Mesenchymal stem cell (in vitro differentiated cells and primary cell): ENCODE measurements around the gene NOTUM.
"Not testable (repeated sequence)": the region's sequence is repeated elsewhere in the genome, so short reads cannot be mapped to it uniquely, and the experiment has no call there.

Experiments
- DNase-seq: peaks from one replicate; pipeline ENCODE4 v3.0.0-alpha.2; 2013
- H2AFZ ChIP-seq: one replicate; pipeline ENCODE4 v1.6.1; 2013; ENCODE audit warnings: low read depth, mild to moderate bottlenecking, control low read depth, inconsistent platforms, low read length, moderate library complexity
- H2AK5ac ChIP-seq: 2 replicates; pipeline ENCODE4 v1.6.1; 2013; ENCODE audit warnings: low read length, moderate library complexity, mild to moderate bottlenecking, inconsistent platforms; ENCODE audit not compliant: severe bottlenecking
- H2BK120ac ChIP-seq: one replicate; pipeline ENCODE4 v1.6.1; 2013; ENCODE audit warnings: low read depth, mild to moderate bottlenecking, inconsistent platforms, low read length, moderate library complexity
- H2BK12ac ChIP-seq, 2 experiments: one replicate each; pipeline ENCODE4 v1.6.1; 2013; ENCODE audit warnings: inconsistent platforms in 2 of 2, low read length in 2 of 2, mild to moderate bottlenecking in 2 of 2, moderate library complexity in 2 of 2, control low read depth in 1 of 2
- H2BK15ac ChIP-seq: one replicate; pipeline ENCODE4 v1.6.1; 2013; ENCODE audit warnings: mild to moderate bottlenecking, low read depth, inconsistent platforms; ENCODE audit not compliant: poor library complexity, severe bottlenecking
- H2BK5ac ChIP-seq: 2 replicates; pipeline ENCODE4 v1.6.1; 2013; ENCODE audit warnings: low read depth, mild to moderate bottlenecking, low read length, control low read depth, inconsistent platforms; ENCODE audit not compliant: poor library complexity, severe bottlenecking
- H3K14ac ChIP-seq, 2 experiments: one replicate each; pipeline ENCODE4 v1.6.1; 2013; ENCODE audit warnings: inconsistent platforms in 2 of 2, low read length in 2 of 2, control low read depth in 1 of 2, mild to moderate bottlenecking in 1 of 2, moderate library complexity in 1 of 2
- H3K18ac ChIP-seq, 2 experiments: one replicate each; pipeline ENCODE4 v1.6.1; 2013; ENCODE audit warnings: inconsistent platforms in 2 of 2, low read length in 2 of 2, control low read depth in 1 of 2, low read depth in 1 of 2, mild to moderate bottlenecking in 1 of 2
- H3K23ac ChIP-seq, 2 experiments: one replicate each; pipeline ENCODE4 v1.6.1; 2013; ENCODE audit warnings: inconsistent platforms in 2 of 2, low read length in 2 of 2, mild to moderate bottlenecking in 2 of 2, moderate library complexity in 2 of 2, control low read depth in 1 of 2
- H3K27ac ChIP-seq: 2 replicates; pipeline ENCODE4 v1.5.1; 2013; ENCODE audit warnings: mild to moderate bottlenecking, moderate library complexity, low read length, control low read depth, inconsistent platforms; ENCODE audit not compliant: poor library complexity, severe bottlenecking
- H3K27me3 ChIP-seq, 2 experiments: 2 replicates each; pipeline versions ENCODE4 v1.6.1 to v1.7.0; 2013; ENCODE audit warnings: low read length in 2 of 2, mild to moderate bottlenecking in 2 of 2, moderate library complexity in 2 of 2, control low read depth in 1 of 2, inconsistent platforms in 1 of 2; ENCODE audit not compliant: control insufficient read depth in 1 of 2, insufficient read depth in 1 of 2
- H3K36me3 ChIP-seq, 2 experiments: 2 replicates each; pipeline versions ENCODE4 v1.6.1 to v1.7.0; 2013; ENCODE audit warnings: low read length in 2 of 2, control low read depth in 1 of 2, inconsistent platforms in 1 of 2, low read depth in 1 of 2, mild to moderate bottlenecking in 1 of 2; ENCODE audit not compliant: insufficient read depth in 2 of 2, control insufficient read depth in 1 of 2
- H3K4ac ChIP-seq, 2 experiments: one replicate each; pipeline ENCODE4 v1.6.1; 2013; ENCODE audit warnings: inconsistent platforms in 2 of 2, low read length in 2 of 2, mild to moderate bottlenecking in 2 of 2, moderate library complexity in 2 of 2, control low read depth in 1 of 2, low read depth in 1 of 2
- H3K4me1 ChIP-seq: 2 replicates; pipeline ENCODE4 v1.6.1; 2013; ENCODE audit warnings: low read depth, low read length, control low read depth; ENCODE audit not compliant: control insufficient read depth, insufficient read depth
- H3K4me2 ChIP-seq: 2 replicates; pipeline ENCODE4 v1.6.1; 2013; ENCODE audit warnings: low read length, mild to moderate bottlenecking, inconsistent platforms; ENCODE audit not compliant: poor library complexity, severe bottlenecking
- H3K4me3 ChIP-seq, 2 experiments: 2 replicates each; pipeline versions ENCODE4 v1.5.1 to v1.7.0; 2013; ENCODE audit warnings: low read length in 2 of 2, mild to moderate bottlenecking in 2 of 2, control low read depth in 1 of 2, low read depth in 1 of 2; ENCODE audit not compliant: insufficient read depth in 1 of 2
- H3K79me1 ChIP-seq: replicated peaks from 2 replicates; pipeline ENCODE4 v1.6.1; 2013; ENCODE audit warnings: mild to moderate bottlenecking, control low read depth, low read length, inconsistent platforms; ENCODE audit not compliant: poor library complexity, severe bottlenecking
- H3K9ac ChIP-seq: 2 replicates; pipeline ENCODE4 v1.7.0; 2013; ENCODE audit warnings: mild to moderate bottlenecking, low read length, moderate library complexity
- H3K9me3 ChIP-seq: 2 replicates; pipeline ENCODE4 v1.7.0; 2013; ENCODE audit warnings: mild to moderate bottlenecking, low read length; ENCODE audit not compliant: control insufficient read depth
- H4K8ac ChIP-seq: one replicate; pipeline ENCODE4 v1.6.1; 2013; ENCODE audit warnings: inconsistent platforms, mild to moderate bottlenecking, low read length, moderate library complexity
- H4K91ac ChIP-seq: one replicate; pipeline ENCODE4 v1.6.1; 2013; ENCODE audit warnings: mild to moderate bottlenecking, low read length, inconsistent platforms
- WGBS: methylation state at CpG from one replicate; pipeline ENCODE4 v1.1.7; 2013; ENCODE audit warnings: mixed read lengths; 5-methylcytosine and 5-hydroxymethylcytosine counted together

Gene NOTUM

GRCh38 chr17:81954131-81955057, 6.6 kb downstream of the NOTUM start:
- DNase-seq, result no peak
- Histone ChIP-seq H3K14ac (no peak overlapping the region), H2AK5ac (no peak overlapping the region), H3K4me3 (no peak overlapping the region), H3K23ac (no peak overlapping the region), H2BK120ac (no peak overlapping the region), H2BK5ac (no peak overlapping the region), H3K36me3 (no peaks in the 10 kb centered on the region), H4K8ac (no peak overlapping the region), H3K18ac (peak overlapping the region in 1 of 2 experiments; percentile 38), H3K4me2 (no peak overlapping the region), H3K79me1 (no peaks in the 10 kb centered on the region), H3K27ac (no peak overlapping the region), H3K27me3 (peaks cover 16 to 61% of the 10 kb centered on the region in 2 experiments), H3K4ac (no peak overlapping the region), H2BK12ac (no peak overlapping the region), H3K9me3 (no peaks in the 10 kb centered on the region), H3K9ac (no peak overlapping the region), H4K91ac (no peak overlapping the region), H2AFZ (no peak overlapping the region), H2BK15ac (no peak overlapping the region), H3K4me1 (peaks cover 15% of the 10 kb centered on the region)
- 92% methylated on average over 14 of the region's 19 CpGs for WGBS

GRCh38 chr17:81953443-81953842, 7.5 kb downstream of the NOTUM start:
- not testable (repeated sequence) for H3K18ac ChIP-seq, H2BK15ac ChIP-seq, H3K79me1 ChIP-seq, H3K9me3 ChIP-seq, H3K23ac ChIP-seq, H2AK5ac ChIP-seq, H3K9ac ChIP-seq, H3K27ac ChIP-seq, H2BK120ac ChIP-seq, DNase-seq, H3K4ac ChIP-seq, H2AFZ ChIP-seq, H2BK5ac ChIP-seq, H3K4me2 ChIP-seq, H3K14ac ChIP-seq, H3K4me3 ChIP-seq, H4K91ac ChIP-seq, H4K8ac ChIP-seq, H3K36me3 ChIP-seq, H2BK12ac ChIP-seq
- Histone ChIP-seq H3K4me1 (peaks cover 13% of the 10 kb centered on the region), H3K27me3 (peaks cover 7 to 51% of the 10 kb centered on the region in 2 experiments)
- 77% methylated on average over 5 of the region's 5 CpGs for WGBS

GRCh38 chr17:81952792-81953228, 8.2 kb downstream of the NOTUM start:
- peaks cover 13% of the 10 kb centered on the region for H3K4me1 ChIP-seq
- no peak overlapping the region for H3K4me2 ChIP-seq
- no peak overlapping the region for H3K14ac ChIP-seq
- no peak overlapping the region for H2BK15ac ChIP-seq
- H3K36me3 ChIP-seq, result no peaks in the 10 kb centered on the region
- no peak overlapping the region for H3K23ac ChIP-seq
- whole genome bisulfite sequencing, result 89% methylated on average over 16 of the region's 16 CpGs
- no peak overlapping the region for H3K18ac ChIP-seq
- no peaks in the 10 kb centered on the region for H3K9me3 ChIP-seq
- no peak for DNase-seq
- H2BK120ac ChIP-seq, result no peak overlapping the region
- H2BK5ac ChIP-seq, result no peak overlapping the region
- no peak overlapping the region for H2BK12ac ChIP-seq
- no peak overlapping the region for H3K4ac ChIP-seq
- no peak overlapping the region for H3K27ac ChIP-seq
- H3K79me1 ChIP-seq, result no peaks in the 10 kb centered on the region
- H3K9ac ChIP-seq, result no peak overlapping the region
- H2AK5ac ChIP-seq, result no peak overlapping the region
- peaks cover 1 to 45% of the 10 kb centered on the region in 2 experiments for H3K27me3 ChIP-seq
- H4K8ac ChIP-seq, result peak overlapping the region; percentile 21
- H4K91ac ChIP-seq, result no peak overlapping the region
- no peak overlapping the region for H2AFZ ChIP-seq
- H3K4me3 ChIP-seq, result no peak overlapping the region

- no peaks in the 10 kb centered on the region for H3K36me3 ChIP-seq
- peaks cover 13% of the 10 kb centered on the region for H3K4me1 ChIP-seq
- no peak for DNase-seq
- H3K9ac ChIP-seq, result no peak overlapping the region
- no peaks in the 10 kb centered on the region for H3K79me1 ChIP-seq
- H3K23ac ChIP-seq, result no peak overlapping the region
- no peak overlapping the region for H3K27ac ChIP-seq
- no peak overlapping the region for H3K4me2 ChIP-seq
- H4K8ac ChIP-seq, result no peak overlapping the region
- H2BK12ac ChIP-seq, result no peak overlapping the region
- WGBS, result 71% methylated on average over 10 of the region's 13 CpGs
- no peak overlapping the region for H2AK5ac ChIP-seq
- H3K9me3 ChIP-seq, result no peaks in the 10 kb centered on the region
- H2BK5ac ChIP-seq, result no peak overlapping the region
- no peak overlapping the region for H3K4me3 ChIP-seq
- H3K18ac ChIP-seq, result no peak overlapping the region
- no peak overlapping the region for H3K14ac ChIP-seq
- H4K91ac ChIP-seq, result no peak overlapping the region
- no peak overlapping the region for H2BK15ac ChIP-seq
- no peak overlapping the region for H2AFZ ChIP-seq
- peaks cover 0 to 43% of the 10 kb centered on the region in 2 experiments for H3K27me3 ChIP-seq
- H3K4ac ChIP-seq, result no peak overlapping the region
- no peak overlapping the region for H2BK120ac ChIP-seq
Observed at GRCh38 chr17:81951785-81952684, 9.0 kb downstream of the NOTUM start.
